GM19463 (cell line): ENCODE measurements around the gene FANCC.

Source experiments
- ATAC-seq: cut with Tn5 transposase; IDR thresholded peaks from one replicate; pipeline ENCODE4 v1.9.1; 2021; ENCODE audit warnings: mild to moderate bottlenecking, moderate library complexity; ENCODE audit not compliant: unreplicated experiment

Gene FANCC

DNA sequence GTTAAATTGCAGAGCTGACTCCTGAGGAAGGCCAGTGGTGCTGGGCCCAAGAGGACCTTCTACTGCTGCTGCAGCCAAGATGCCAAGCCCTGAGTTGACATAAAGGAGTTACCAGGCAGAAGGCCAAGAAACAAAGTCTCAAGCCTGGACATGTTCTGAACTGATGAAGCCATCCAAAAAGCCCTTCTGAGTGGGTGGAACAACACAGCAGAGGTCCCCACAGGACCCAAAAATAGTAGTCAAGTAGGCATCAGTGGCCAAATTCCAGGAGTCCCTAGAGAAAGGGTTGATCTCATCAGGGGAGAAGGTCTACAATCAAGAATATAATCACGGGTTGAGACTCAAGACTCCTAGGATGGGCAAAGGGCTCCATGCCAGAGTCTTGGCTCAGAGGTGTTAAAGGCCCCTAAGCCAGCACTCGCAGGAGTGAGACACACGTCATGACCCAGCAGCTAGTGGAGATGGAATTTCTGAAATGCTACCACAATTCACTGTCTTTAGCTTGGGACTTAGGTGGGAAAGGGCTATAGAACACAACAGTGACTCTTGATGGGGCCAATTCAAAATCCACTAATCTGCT is 119.7 kb downstream of the FANCC start:
- no peak for ATAC-seq

DNA sequence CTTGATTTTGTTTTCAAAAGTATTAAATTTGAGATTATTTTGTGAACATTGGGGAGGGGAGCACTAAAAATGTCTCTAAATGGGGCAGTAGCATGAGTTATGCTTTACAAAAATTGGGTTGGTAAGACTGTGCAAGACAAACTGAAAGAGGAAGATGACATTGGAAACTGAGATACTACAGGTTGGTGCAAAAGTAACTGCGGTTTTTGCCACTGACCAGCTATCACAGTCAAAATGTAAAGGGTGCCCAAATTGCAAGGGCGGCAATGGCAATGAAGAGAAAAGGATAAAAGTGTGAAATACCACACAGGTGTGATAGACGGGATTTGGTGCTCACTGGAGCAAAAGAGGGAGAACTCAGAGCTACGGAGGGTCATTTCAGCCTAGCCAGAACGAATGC is 124.0 kb downstream of the FANCC start:
- no peak for ATAC-seq

GRCh38 chr9:95193067-95193466 is 124.4 kb downstream of the FANCC start:
- ATAC-seq: no peak

DNA sequence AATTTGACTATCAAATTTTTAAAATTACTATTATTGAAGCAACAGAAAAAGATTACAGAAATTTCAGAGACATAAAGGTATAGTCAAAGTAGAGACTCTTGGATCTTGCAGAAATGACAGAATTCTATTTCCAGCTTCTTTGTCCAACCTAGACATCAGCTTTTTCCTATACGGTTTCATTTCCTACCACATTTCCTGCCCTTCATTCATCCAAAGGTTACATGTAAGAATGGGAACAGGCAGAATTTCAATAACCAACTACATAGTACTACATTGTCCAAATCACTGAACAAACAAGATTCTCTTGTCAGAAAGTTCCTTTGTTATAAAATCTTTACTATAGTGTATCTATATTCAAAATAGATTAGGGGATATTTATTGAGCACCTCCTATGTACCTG is 124.9 kb downstream of the FANCC start:
- ATAC-seq: no peak

GRCh38 chr9:95190413-95190812 is 127.1 kb downstream of the FANCC start:
- ATAC-seq: no peak

DNA sequence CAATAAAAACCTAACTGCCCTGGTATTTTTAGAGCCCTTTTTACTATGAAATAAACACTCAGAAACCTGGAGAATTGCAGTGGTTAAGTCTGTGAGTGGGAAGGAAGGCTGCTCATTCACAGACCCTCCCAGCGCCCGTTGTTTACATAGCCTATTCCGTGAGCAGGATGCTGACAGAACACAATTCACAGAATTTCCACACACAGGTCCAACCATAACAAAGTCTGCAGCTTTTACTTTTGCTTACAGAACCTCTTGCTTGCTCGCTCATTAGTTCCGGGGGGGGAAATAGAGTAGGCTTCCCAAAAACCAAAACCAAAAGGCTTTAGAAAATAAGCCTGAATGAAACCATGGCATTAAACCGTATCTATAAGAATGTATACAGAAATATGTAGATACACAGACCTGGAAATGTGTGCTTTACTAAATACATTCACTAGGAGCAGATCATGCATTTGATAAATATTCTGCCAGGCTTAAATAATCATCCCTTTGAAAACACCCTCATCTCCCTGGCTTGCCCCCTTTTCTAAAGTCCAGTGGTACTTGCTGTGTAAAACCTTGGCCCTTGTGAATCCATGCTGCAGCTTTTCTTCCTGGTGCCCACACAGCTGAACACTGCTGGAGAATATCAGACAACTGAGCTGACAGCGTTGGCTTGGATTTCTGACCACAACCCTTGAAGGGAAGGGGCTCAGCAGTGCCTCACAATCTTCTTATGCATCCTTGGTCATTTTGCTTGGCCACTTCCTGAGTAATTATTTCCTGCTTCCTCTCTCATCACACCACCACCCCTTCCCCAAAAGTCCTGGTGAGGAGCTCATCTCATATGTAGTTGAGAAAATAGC is 128.0 kb downstream of the FANCC start:
- no peak for ATAC-seq

DNA sequence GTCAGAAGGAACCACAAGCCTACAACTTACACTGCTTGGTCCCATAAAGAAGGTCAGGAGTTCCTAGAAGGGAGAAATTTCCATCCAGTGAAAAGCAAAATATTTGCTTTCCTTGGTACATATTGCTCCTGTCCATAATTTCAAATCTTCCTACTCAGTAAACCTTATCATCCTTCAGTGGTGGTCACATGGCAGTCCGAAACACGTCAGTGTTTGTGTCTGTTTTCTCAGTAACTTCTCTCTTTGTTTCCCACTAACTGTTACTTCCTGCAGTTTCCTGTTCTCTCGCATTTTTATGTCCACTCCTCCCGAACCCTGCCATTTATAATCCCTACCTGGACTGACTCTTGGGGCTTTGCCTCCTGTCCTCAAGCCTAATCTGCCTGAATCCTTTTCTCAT is 129.1 kb downstream of the FANCC start:
- ATAC-seq: no peak

- no peak for ATAC-seq
These were observed 131.6 kb downstream of the FANCC start for GRCh38 chr9:95185956-95186355.

GRCh38 chr9:95182854-95183563 is 134.5 kb downstream of the FANCC start:
- ATAC-seq: no peak

DNA sequence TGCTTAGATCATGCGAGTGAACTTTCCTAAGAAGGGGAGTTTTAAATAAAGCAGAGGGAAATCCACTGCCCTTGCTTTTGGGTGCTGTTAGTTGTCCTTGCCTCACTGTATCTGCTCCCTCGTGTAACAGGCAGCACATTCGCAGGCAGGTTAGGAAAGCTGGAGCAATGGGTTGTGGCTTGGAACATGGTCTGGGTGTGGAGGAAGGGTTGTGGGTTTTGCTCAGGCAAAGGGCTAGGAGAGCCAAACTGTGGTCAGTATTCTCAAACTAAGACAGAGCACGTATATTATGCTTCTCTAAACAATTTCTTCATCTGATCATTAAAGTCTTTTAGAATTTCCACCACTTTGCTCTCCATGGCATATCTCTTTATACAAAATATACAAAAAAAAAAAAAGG is 135.7 kb downstream of the FANCC start:
- ATAC-seq: no peak

DNA sequence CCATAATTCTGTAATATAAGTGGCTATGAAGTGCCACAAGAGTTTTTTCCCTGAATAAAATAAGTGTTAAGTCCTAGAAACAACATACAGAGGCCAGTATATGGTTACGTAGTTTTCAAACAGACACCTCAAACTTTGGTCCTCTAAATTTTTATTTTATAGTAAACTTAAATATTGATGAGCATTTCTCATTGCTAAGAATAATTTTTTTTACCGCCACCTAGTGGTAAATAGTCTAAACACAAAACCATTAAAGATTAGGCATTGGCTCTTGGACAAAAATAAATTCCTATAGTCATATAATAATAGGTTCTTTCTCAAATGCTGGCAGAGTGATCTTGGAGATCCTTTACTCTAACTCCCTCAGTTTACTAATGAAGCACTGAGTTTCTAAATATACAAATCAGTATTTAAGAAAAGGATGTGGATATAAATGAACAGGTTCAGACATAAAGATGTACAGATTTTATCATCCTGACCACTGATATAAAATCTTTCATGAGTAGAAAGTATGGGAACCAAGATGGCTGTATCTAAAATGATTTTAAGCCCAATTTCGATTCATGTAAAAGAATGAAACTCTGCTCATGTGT is 136.2 kb downstream of the FANCC start:
- ATAC-seq: no peak

GRCh38 chr9:95177617-95178016 is 139.9 kb downstream of the FANCC start:
- no peak for ATAC-seq

GRCh38 chr9:95176755-95177319 is 140.7 kb downstream of the FANCC start:
- ATAC-seq: no peak

- ATAC-seq: no peak
These were observed 142.0 kb downstream of the FANCC start for GRCh38 chr9:95175523-95175922.

- no peak for ATAC-seq
These were observed 143.5 kb downstream of the FANCC start for GRCh38 chr9:95174038-95174437.

GRCh38 chr9:95171596-95171995 is 145.9 kb downstream of the FANCC start:
- no peak for ATAC-seq

GRCh38 chr9:95171001-95171400 is 146.5 kb downstream of the FANCC start:
- no peak for ATAC-seq

DNA sequence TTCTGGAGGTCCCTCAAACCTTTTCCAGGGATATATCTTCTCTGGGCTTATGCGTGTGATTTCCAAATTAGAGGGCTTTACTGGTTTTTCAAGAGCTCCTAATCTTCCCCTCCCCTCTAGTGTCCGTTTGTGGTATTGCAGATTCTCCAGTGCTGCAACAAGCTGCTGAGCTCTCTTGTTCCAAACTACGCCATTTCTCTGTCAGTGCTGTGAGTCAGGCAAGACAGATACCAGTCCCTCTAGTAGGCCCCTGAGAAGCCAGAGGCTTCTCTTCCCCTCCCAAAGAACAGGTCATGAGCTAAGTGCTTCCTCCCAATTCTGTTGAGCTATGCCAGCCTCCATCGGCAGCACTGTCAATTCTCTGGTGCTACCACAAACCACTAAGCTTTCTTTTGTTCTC is 149.5 kb downstream of the FANCC start:
- no peak for ATAC-seq

GRCh38 chr9:95165004-95165403 is 152.5 kb downstream of the FANCC start:
- no peak for ATAC-seq

- ATAC-seq: peak; percentile 98
These were observed 159.9 kb downstream of the FANCC start for GRCh38 chr9:95157481-95158151.

- ATAC-seq: no peak
These were observed 161.4 kb downstream of the FANCC start for GRCh38 chr9:95156074-95156473.
